Measurements from ENCODE around the gene TRIM5.

TRIM5 gene

DNA sequence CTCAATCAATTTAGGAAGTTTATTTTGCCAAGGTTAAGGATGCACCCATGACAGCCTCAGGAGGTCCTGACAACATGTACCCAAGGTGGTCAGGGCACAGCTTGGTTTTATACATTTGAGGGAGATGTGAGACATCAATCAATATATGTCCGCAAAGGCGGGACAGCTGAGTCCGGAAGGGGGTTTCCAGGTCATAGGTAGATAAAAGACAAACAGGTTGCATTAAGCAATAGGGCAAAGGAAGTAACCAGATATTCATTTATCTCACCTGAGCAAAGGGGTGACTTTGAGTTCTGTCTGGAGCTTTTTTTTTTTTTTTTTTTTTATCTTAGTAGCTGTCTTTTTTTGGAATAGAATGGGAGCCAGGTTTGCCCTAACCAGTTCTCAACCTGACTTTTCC lies 62.1 kb downstream of the TRIM5 start:
- no peak for DNase-seq

DNA sequence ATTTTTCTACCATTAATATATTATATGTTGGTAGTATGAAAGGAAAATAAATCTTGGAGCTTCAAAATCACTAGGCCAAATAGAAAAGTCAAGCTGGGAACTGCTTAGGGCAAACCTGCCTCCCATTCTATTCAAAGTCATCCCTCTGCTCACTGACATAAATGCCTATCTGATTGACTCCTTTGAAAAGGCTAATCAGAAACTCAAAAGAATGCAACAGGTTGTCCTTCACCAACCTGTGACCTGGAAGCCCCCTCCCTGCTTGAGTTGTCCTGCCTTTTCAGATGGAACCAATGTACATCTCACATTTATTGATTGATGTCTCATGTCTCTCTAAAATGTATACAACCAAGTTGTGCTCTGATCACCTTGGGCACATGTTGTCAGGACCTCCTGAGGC lies 63.3 kb downstream of the TRIM5 start:
- no peak for DNase-seq

DNA sequence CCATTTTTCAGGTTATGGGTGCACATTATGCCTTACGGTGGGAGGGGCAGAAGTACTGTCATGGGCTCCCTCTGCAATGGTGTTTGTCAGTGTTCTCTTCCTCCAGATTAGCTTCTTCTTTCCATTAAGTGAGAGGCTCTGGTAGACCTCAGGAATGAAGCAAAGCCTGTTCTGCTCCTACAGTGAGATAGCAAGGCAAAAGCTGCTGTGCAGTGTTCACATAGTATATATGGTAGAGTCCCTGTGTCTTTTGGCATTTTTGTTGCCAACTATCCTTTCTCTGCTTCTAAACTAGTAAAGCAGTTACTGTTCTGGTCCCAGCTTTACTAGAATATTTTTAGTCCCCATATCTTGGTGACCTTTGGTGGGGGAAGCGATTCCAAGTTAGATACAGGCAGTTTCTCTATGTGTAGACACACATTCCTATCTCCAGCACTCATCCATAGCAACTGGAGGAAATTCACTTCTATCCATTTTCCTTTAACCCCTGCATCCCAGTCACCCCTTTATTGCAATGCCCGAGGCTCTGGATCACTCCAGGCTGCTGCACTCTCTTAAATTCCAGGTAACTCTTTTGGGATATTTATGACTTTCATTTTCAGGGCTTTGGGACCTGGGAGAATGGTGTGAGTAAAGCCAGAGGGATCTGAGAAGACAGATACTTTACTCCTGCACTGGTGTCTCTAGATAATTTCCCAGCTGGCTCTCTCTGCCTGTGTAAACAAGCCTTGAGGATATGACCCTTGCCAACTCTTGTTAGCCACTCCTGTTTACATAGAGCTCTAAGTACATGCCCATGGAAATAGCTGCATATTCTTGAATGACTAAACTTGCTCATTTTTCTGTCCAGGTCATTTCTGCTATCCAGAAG lies 64.0 kb downstream of the TRIM5 start:
- DNase-seq, result no peak

DNA sequence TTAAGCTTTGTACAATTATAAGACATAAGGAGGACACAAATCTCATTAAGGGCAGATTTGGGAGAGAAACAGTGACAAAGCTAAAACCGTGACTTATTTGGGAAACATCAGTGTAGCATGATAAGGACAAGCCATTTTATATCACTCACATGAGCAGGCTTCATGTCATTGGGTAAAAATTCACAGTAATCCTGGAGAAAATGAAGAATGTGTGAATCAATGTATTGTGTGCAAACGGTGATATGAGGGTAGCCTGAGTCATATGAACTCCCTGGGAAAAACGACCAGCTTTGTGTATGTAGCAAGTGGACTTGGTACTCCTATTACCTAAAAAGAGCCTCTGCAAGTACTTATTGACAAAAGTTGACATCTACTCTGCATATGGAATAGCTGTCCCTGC lies 66.1 kb downstream of the TRIM5 start:
- no peak for DNase-seq
